Lower lobe of right lung (tissue), 2 donors: ENCODE measurements around the gene SCEL. TPM values are rescaled to one million over a fixed set of nuclear protein-coding genes. Genes with fewer than 3 reads are reported as not detected.
"Not testable (repeated sequence)": the region's sequence is repeated elsewhere in the genome, so short reads cannot be mapped to it uniquely, and the experiment has no call there.

ENCODE experiments used
- ATAC-seq, 2 donors: fragments of 200-7000 bp; cut with Tn5 transposase; one replicate each; pipeline ENCODE4 v1.9.1; 2020 to 2022; ENCODE audit warnings: mild to moderate bottlenecking in 2 of 2, moderate library complexity in 2 of 2
- DNase-seq: peaks from one replicate; pipeline ENCODE4 v3.0.0-alpha.2; 2020
- H3K27ac ChIP-seq: fragments of 200-600 bp; one replicate; pipeline ENCODE4 v1.8.0; 2022
- H3K27me3 ChIP-seq: fragments of 200-600 bp; one replicate; pipeline ENCODE4 v1.8.0; 2022; ENCODE audit warnings: low read depth
- H3K36me3 ChIP-seq: fragments of 200-600 bp; one replicate; pipeline ENCODE4 v1.8.0; 2022; ENCODE audit warnings: mild to moderate bottlenecking
- H3K4me1 ChIP-seq: fragments of 200-600 bp; one replicate; pipeline ENCODE4 v1.8.0; 2022
- H3K4me3 ChIP-seq: fragments of 200-600 bp; one replicate; pipeline ENCODE4 v1.8.0; 2022; ENCODE audit warnings: mild to moderate bottlenecking
- H3K9me3 ChIP-seq: fragments of 200-600 bp; one replicate; pipeline ENCODE4 v1.8.0; 2022
- intact Hi-C: fragments of 100-400 bp; cut with DNase I; formaldehyde crosslinking; loops from one replicate; pipeline ENCODE4 v1.11.0; 2022
- total RNA-seq: library from RNA; stranded (reverse); fragmentation: NEBNext Ultra II Directional; extraction: Animal tissue kit (Norgen Biotek cat#: 25700); gene quantifications from one replicate; pipeline ENCODE4 v1.2.1, GENCODE V29; 2021
- TF ChIP-seq, protein P1 (sequence below): fragments of 200-600 bp; IDR thresholded peaks from one replicate; pipeline ENCODE4 v1.8.0; 2022; ENCODE audit warnings: antibody characterized with exemption, mild to moderate bottlenecking
- donor health status: DM: no; HTN: yes; CAD: no; lungs with severe emphysema.

SCEL gene
- total RNA-seq, 1 donor from 2014 or later, result 54.8 TPM

DNA sequence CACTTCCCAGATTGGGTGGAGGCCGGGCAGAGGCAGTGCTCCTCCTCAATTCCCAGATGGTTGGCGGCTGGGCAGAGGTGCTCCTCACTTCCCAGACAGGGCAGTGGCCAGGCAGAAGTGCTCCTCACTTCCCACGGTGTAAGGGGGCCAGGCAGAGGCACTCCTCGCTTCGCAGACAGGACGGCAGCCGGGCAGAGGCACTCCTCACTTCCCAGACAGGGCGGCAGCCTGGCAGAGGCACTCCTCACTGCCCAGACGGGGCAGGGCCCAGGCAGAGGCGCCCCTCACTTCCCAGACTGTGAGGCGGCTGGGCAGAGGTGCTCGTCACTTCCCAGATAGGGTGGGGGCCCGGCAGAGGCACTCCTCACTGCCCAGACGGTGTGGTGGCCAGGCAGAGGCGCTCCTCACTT lies 125.3 kb downstream of the SCEL start:
- no peak for DNase-seq
- H3K27me3 ChIP-seq, result no peaks in the 10 kb centered on the region
- H3K36me3 ChIP-seq, result no peaks in the 10 kb centered on the region
- no peak overlapping the region for H3K27ac ChIP-seq
- no peaks in the 10 kb centered on the region for H3K4me1 ChIP-seq
- ATAC-seq, result no peak
- intact Hi-C loops, result no loop called here
- no peaks in the 10 kb centered on the region for H3K9me3 ChIP-seq
- H3K4me3 ChIP-seq, result no peak overlapping the region
- TF ChIP-seq, protein P1, sequence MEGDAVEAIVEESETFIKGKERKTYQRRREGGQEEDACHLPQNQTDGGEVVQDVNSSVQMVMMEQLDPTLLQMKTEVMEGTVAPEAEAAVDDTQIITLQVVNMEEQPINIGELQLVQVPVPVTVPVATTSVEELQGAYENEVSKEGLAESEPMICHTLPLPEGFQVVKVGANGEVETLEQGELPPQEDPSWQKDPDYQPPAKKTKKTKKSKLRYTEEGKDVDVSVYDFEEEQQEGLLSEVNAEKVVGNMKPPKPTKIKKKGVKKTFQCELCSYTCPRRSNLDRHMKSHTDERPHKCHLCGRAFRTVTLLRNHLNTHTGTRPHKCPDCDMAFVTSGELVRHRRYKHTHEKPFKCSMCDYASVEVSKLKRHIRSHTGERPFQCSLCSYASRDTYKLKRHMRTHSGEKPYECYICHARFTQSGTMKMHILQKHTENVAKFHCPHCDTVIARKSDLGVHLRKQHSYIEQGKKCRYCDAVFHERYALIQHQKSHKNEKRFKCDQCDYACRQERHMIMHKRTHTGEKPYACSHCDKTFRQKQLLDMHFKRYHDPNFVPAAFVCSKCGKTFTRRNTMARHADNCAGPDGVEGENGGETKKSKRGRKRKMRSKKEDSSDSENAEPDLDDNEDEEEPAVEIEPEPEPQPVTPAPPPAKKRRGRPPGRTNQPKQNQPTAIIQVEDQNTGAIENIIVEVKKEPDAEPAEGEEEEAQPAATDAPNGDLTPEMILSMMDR, result no peak

DNA sequence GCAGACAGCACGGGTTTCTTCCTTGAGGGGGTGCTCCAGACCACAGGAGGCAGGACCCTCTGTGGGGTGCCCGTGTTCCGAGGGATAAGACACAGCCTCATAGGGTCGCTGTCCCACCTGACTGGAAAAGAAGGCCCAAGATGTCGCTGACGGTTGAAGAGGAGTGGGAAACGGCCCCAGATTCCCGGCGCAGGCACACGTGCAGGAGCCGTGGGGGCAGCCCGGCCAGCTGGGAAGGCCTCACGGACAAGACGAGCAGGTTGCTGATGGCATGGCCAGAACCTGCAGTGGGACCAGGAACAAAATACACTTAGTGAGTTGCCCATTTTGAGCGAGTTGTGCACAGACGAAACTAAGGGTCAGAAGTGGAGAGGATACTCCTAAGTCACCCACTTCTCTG lies 126.8 kb downstream of the SCEL start:
- H3K27me3 ChIP-seq, intact Hi-C loops, H3K36me3 ChIP-seq, H3K4me3 ChIP-seq, ATAC-seq, DNase-seq, H3K9me3 ChIP-seq, H3K27ac ChIP-seq, H3K4me1 ChIP-seq: not testable (repeated sequence)

DNA sequence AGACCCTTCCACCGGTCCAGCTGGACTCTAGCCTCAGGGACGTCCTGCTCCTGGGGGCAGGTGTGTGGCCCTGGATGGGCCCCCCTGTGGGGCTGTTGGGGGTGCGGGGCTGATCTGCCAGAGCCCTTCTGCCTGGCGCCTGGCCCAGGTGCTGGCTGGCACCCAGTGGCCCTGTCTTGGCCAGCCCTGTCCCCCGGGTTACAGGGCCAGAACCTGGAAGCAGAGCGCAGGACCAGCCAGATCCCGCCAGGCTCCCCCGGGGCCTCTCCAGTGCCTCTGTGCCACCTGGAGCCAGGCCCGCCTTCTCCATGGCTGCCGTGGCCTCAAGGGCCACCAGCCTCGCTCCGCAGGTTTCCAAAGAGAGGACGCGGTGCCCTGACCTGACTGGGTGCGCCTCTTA lies 127.3 kb downstream of the SCEL start:
- intact Hi-C loops, result not testable (repeated sequence)

DNA sequence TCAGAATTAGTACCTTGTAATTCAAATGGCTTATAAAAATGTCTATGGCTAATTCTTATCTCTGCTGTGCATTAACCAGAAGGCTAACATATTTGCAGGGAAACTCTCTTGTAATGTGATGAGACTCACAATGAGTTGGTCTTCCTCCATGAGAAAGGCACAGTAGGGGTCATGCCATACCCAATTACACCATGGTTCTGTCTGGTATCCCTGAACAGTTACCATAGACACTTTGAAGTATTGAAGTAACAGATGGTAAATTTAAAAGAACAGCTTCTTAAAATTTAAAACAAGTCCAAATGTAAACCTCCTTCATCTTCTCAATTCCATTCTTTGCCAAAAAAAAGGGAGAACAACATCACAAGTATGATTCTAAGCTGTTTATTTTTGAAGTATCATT lies 139.3 kb downstream of the SCEL start:
- intact Hi-C loops, result no loop called here
- Histone ChIP-seq H3K4me3 (no peak overlapping the region), H3K4me1 (no peaks in the 10 kb centered on the region), H3K9me3 (no peaks in the 10 kb centered on the region), H3K36me3 (no peaks in the 10 kb centered on the region), H3K27me3 (no peaks in the 10 kb centered on the region), H3K27ac (no peak overlapping the region)
- ATAC-seq, result no peak
- no peak for DNase-seq
- TF ChIP-seq, protein P1, result no peak

More for the DNA sequence above, 127.3 kb downstream of the SCEL start:
- H3K4me3 ChIP-seq, DNase-seq, H3K27me3 ChIP-seq, ATAC-seq, H3K36me3 ChIP-seq, H3K9me3 ChIP-seq, H3K4me1 ChIP-seq, H3K27ac ChIP-seq: not testable (repeated sequence)

DNA sequence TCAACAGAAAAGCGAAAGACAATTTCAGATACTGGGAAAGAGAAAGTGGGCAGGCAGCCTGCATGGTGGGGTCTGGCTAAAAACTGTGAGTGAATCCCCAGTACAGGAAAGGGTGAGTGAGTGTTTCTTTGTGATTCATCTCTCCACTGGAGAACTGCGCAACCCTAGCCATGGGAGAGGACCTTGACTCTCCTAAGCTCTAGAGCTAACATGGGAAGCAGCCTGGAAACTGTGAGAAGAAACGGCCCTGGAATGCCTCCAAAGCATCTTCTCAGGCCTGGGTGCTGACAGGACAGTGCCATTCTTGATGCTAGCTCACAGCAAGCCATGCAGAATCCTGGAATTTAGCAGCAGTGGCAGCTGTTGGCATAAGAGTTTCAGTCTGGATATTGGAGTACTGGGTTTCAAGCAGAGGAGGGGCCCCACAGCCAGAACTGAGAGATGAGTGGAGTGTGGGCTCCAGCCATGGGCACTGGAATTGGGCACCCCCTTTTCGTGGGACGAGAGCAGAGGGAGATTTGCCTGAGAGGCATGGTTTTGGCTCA lies 143.3 kb downstream of the SCEL start:
- no peaks in the 10 kb centered on the region for H3K36me3 ChIP-seq
- ATAC-seq (no peak), DNase-seq (no peak)
- no peak overlapping the region for H3K27ac ChIP-seq
- no peak overlapping the region for H3K4me3 ChIP-seq
- TF ChIP-seq, protein P1, result no peak
- H3K9me3 ChIP-seq, result no peaks in the 10 kb centered on the region
- no peaks in the 10 kb centered on the region for H3K27me3 ChIP-seq
- intact Hi-C loops, result no loop called here
- no peaks in the 10 kb centered on the region for H3K4me1 ChIP-seq

DNA sequence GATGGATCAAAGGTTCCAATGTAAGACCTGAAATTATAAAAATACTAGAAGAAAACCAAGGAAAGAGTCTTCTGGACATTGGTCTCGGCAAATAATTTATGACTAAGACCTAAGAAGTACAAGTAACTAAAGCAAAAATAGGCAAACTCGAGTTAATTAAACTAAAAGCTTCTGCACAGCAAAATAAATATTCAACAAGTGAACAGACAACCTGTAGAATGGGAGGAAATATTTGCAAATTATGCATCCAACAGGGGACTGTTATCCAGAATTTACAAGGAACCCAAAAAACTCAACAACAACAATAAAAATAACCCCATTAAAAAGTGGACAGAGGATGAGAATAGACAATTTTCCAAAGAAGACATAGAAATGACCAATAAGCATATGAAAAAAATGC lies 152.3 kb downstream of the SCEL start:
- Histone ChIP-seq H3K27ac (no peak overlapping the region), H3K27me3 (no peaks in the 10 kb centered on the region), H3K4me3 (no peak overlapping the region), H3K9me3 (no peaks in the 10 kb centered on the region), H3K36me3 (no peaks in the 10 kb centered on the region), H3K4me1 (no peaks in the 10 kb centered on the region)
- TF ChIP-seq, protein P1, result no peak
- no peak for DNase-seq
- ATAC-seq, result no peak
- intact Hi-C loops, result no loop called here

DNA sequence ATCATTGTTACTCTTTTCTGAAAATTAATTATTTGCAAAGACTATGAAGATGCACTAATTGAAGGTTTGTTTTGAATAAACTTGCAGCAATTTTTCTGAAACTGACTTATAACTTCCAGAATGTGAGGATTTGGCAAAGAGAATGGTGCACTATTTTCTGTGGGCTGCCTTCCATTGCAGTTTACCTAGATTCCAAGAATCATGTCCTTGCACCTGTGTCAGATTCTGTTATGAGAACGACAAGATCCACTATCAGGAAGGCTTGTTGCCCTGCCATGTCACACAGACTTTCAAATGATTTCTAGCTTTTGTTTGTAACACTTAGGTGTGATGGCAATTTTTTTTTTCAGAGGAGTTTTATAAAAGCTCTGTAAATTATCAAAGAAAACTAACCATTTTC lies 156.4 kb downstream of the SCEL start:
- TF ChIP-seq, protein P1, result no peak
- H3K4me3 ChIP-seq, result no peak overlapping the region
- no peaks in the 10 kb centered on the region for H3K36me3 ChIP-seq
- H3K27ac ChIP-seq, result no peak overlapping the region
- ATAC-seq (no peak), DNase-seq (no peak)
- H3K9me3 ChIP-seq, result no peaks in the 10 kb centered on the region
- no peaks in the 10 kb centered on the region for H3K27me3 ChIP-seq
- intact Hi-C loops, result no loop called here
- peaks cover 7% of the 10 kb centered on the region for H3K4me1 ChIP-seq
